Endodermal cell (in vitro differentiated cells): ENCODE results near the gene CCDC196. TPM values are rescaled to one million over a fixed set of nuclear protein-coding genes. Genes with fewer than 3 reads are reported as not detected.

Source experiments
- DNase-seq: peaks from one replicate; pipeline ENCODE4 v3.0.0-alpha.2; 2017
- H3K27ac ChIP-seq: 2 replicates; pipeline ENCODE4 v1.5.1; 2013; ENCODE audit warnings: mild to moderate bottlenecking, low read depth, low read length, moderate library complexity
- H3K27me3 ChIP-seq: 2 replicates; pipeline ENCODE4 v1.6.1; 2013; ENCODE audit warnings: mild to moderate bottlenecking, low read length, moderate library complexity; ENCODE audit not compliant: insufficient read depth, control insufficient read depth, poor library complexity, severe bottlenecking
- H3K36me3 ChIP-seq: 2 replicates; pipeline ENCODE4 v1.7.0; 2013; ENCODE audit warnings: mild to moderate bottlenecking, low read length, moderate library complexity; ENCODE audit not compliant: control insufficient read depth, insufficient read depth
- H3K4me1 ChIP-seq: one replicate; pipeline ENCODE4 v1.7.0; 2013; ENCODE audit warnings: low read length; ENCODE audit not compliant: control insufficient read depth, insufficient read depth
- H3K4me3 ChIP-seq: 2 replicates; pipeline ENCODE4 v1.5.1; 2013; ENCODE audit warnings: mild to moderate bottlenecking, low read length, moderate library complexity
- H3K9ac ChIP-seq: 2 replicates; pipeline ENCODE4 v1.6.1; 2013; ENCODE audit warnings: mild to moderate bottlenecking, low read length, moderate library complexity; ENCODE audit not compliant: poor library complexity, severe bottlenecking; ENCODE audit errors: extremely low read depth
- H3K9me3 ChIP-seq: 2 replicates; pipeline ENCODE4 v1.6.1; 2013; ENCODE audit warnings: mild to moderate bottlenecking, low read length, moderate library complexity; ENCODE audit not compliant: control insufficient read depth
- H3K27ac Mint-ChIP-seq: 2 replicates; pipeline ENCODE4 v1.8.0; 2020; ENCODE audit warnings: mixed read lengths
- H3K27me3 Mint-ChIP-seq: 2 replicates; pipeline ENCODE4 v1.8.0; 2021; ENCODE audit warnings: mild to moderate bottlenecking, mixed read lengths; ENCODE audit not compliant: insufficient read depth
- H3K36me3 Mint-ChIP-seq: 2 replicates; pipeline ENCODE4 v1.8.0; 2020; ENCODE audit warnings: low read depth, mixed read lengths
- H3K4me1 Mint-ChIP-seq: 2 replicates; pipeline ENCODE4 v1.8.0; 2020; ENCODE audit warnings: mixed read lengths
- H3K4me3 Mint-ChIP-seq: 2 replicates; pipeline ENCODE4 v1.8.0; 2020; ENCODE audit warnings: mild to moderate bottlenecking, moderate library complexity, mixed read lengths
- H3K9me3 Mint-ChIP-seq: 2 replicates; pipeline ENCODE4 v1.8.0; 2020; ENCODE audit warnings: mild to moderate bottlenecking, mixed read lengths
- WGBS, 2 experiments: methylation state at CpG; one replicate each; pipeline versions ENCODE4 v1.1.5 to v1.1.7; 2013; ENCODE audit warnings: missing lambda C conversion rate in 2 of 2, mixed read lengths in 1 of 2; ENCODE audit not compliant: insufficient coverage in 1 of 2, insufficient read length in 1 of 2; 5-methylcytosine and 5-hydroxymethylcytosine counted together
- total RNA-seq, 2 donors: library from RNA; stranded (reverse); fragmentation: NEBNext Ultra II Directional in 1 of 2; extraction: Animal tissue kit (Norgen Biotek cat#: 25700) in 1 of 2; gene quantifications; 2 replicates in 1 of 2; 3 replicates in 1 of 2; pipeline ENCODE4 v1.2.1, GENCODE V29; 2021
- TF ChIP-seq, protein P1 (sequence below): fragments of 200-600 bp; sonication (generic); conservative IDR thresholded peaks from 2 replicates; pipeline ENCODE4 v1.5.0; 2021; ENCODE audit warnings: antibody characterized with exemption, mild to moderate bottlenecking

Gene CCDC196
- total RNA-seq, 2 donors from 2014 or later = not detected

DNA sequence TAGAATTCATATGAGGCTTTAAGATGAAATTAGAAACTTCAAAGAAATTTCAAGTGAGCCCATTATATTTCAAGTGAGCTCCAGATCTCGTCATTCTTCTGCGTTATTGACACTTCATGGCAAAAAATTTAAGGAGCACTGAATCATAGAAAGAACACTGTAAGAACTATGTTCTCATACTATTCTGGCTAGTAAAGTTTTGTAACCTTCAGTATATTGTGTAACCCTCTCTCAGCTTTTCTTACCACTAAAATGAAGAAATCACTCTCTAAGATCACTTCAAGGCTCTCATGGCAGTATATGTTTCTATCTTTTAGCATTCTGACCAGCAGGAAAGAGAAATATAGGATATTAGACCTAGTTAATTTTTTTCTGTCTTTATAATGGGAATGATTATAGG is 28.0 kb downstream of the CCDC196 start:
- Histone ChIP-seq H3K36me3 (no peaks in the 10 kb centered on the region), H3K9ac (no peak overlapping the region), H3K9me3 (no peaks in the 10 kb centered on the region), H3K27ac (no peak overlapping the region), H3K4me1 (no peaks in the 10 kb centered on the region), H3K27me3 (peaks cover 21% of the 10 kb centered on the region), H3K4me3 (no peak overlapping the region)
- peaks cover 34% of the 10 kb centered on the region for H3K27me3 Mint-ChIP-seq
- no peak overlapping the region for H3K4me3 Mint-ChIP-seq
- no peaks in the 10 kb centered on the region for H3K36me3 Mint-ChIP-seq
- H3K27ac Mint-ChIP-seq = no peak overlapping the region
- 93 to 96% methylated on average over 2 of the region's 2 CpGs for WGBS, 2 experiments
- peaks cover 6% of the 10 kb centered on the region for H3K9me3 Mint-ChIP-seq
- peaks cover 4% of the 10 kb centered on the region for H3K4me1 Mint-ChIP-seq
- DNase-seq = no peak
- TF ChIP-seq, protein P1, sequence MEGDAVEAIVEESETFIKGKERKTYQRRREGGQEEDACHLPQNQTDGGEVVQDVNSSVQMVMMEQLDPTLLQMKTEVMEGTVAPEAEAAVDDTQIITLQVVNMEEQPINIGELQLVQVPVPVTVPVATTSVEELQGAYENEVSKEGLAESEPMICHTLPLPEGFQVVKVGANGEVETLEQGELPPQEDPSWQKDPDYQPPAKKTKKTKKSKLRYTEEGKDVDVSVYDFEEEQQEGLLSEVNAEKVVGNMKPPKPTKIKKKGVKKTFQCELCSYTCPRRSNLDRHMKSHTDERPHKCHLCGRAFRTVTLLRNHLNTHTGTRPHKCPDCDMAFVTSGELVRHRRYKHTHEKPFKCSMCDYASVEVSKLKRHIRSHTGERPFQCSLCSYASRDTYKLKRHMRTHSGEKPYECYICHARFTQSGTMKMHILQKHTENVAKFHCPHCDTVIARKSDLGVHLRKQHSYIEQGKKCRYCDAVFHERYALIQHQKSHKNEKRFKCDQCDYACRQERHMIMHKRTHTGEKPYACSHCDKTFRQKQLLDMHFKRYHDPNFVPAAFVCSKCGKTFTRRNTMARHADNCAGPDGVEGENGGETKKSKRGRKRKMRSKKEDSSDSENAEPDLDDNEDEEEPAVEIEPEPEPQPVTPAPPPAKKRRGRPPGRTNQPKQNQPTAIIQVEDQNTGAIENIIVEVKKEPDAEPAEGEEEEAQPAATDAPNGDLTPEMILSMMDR = no peak

DNA sequence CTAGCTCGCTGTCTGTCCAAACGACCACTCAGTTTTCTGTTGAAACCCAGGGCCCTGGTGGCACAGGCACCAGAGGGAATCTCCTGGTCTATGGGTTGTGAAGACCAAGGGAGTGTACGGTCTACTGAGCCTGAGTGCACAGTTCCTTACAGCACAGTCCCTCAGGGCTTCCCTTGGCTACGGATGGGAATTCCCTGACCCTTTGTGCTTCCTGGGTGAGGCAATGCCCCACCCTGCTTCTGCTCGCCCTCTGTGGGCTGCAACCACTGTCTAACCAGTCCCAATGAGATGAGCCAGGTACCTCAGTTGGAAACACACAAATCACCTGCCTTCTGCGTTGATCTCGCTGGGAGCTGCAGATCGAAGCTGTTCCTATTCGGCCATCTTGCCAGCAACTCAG is 44.4 kb downstream of the CCDC196 start:
- no peaks in the 10 kb centered on the region for H3K9me3 Mint-ChIP-seq
- H3K4me3 Mint-ChIP-seq = no peak overlapping the region
- H3K27ac ChIP-seq = no peak overlapping the region
- H3K9ac ChIP-seq = no peak overlapping the region
- no peaks in the 10 kb centered on the region for H3K36me3 Mint-ChIP-seq
- no peaks in the 10 kb centered on the region for H3K27me3 ChIP-seq
- 91 to 94% methylated on average over 9 of the region's 9 CpGs for WGBS, 2 experiments
- H3K4me1 ChIP-seq = no peaks in the 10 kb centered on the region
- H3K9me3 ChIP-seq = peaks cover 7% of the 10 kb centered on the region
- H3K27ac Mint-ChIP-seq = no peak overlapping the region
- DNase-seq = no peak
- H3K4me3 ChIP-seq = no peak overlapping the region
- H3K36me3 ChIP-seq = no peaks in the 10 kb centered on the region
- peaks cover 2% of the 10 kb centered on the region for H3K4me1 Mint-ChIP-seq
- TF ChIP-seq, protein P1 = no peak
- no peaks in the 10 kb centered on the region for H3K27me3 Mint-ChIP-seq

DNA sequence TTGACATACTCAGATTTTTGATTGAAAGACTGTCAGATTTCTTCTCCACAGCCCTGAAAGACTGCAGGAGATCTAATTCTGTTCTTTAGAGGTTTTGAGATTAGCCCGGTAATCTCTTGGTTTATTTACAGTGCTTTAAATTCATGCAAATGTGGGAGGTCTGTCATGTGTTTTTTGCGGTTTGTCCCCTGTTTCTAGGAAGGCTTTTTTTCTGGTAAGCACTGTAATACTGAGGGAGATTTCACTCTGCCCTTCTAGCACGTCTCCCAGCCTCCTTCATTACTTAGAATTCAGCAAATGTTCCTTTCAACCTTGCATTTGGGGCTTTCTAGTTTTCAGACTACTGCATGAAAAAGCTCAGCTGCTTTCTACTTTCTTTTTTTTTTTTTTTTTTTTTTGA is 52.9 kb downstream of the CCDC196 start:
- Mint-ChIP-seq H3K9me3 (no peaks in the 10 kb centered on the region), H3K27ac (peak overlapping the region; percentile 53), H3K4me3 (no peak overlapping the region), H3K36me3 (no peaks in the 10 kb centered on the region), H3K27me3 (no peaks in the 10 kb centered on the region), H3K4me1 (peaks cover 5% of the 10 kb centered on the region)
- WGBS, 2 experiments = 73% methylated on average over 3 of the region's 3 CpGs; no CpG with 5 or more reads in 1 of the 2 experiments
- Histone ChIP-seq H3K27me3 (no peaks in the 10 kb centered on the region), H3K27ac (no peak overlapping the region), H3K9me3 (peaks cover 14% of the 10 kb centered on the region), H3K9ac (no peak overlapping the region), H3K36me3 (no peaks in the 10 kb centered on the region), H3K4me1 (no peaks in the 10 kb centered on the region), H3K4me3 (no peak overlapping the region)
- no peak for DNase-seq
- TF ChIP-seq, protein P1 = no peak
